ENCODE results near the gene IMP4.

The IMP4 gene

GRCh38 chr2:130357864-130358263 is 15.2 kb downstream of the IMP4 start:
- no peak for DNase-seq (ENCODE audit: low read depth, low spot score)

GRCh38 chr2:130358420-130359350 is 16.0 kb downstream of the IMP4 start:
- DNase-seq (ENCODE audit: low read depth, low spot score) = no peak

- DNase-seq (ENCODE audit: low read depth, low spot score) = no peak
Observed at GRCh38 chr2:130359466-130359865, 16.8 kb downstream of the IMP4 start.

- no peak for DNase-seq (ENCODE audit: low read depth, low spot score)
Observed at GRCh38 chr2:130363479-130363878, 20.8 kb downstream of the IMP4 start.

- no peak for DNase-seq (ENCODE audit: low read depth, low spot score)
Observed at GRCh38 chr2:130365075-130365474, 22.4 kb downstream of the IMP4 start.

- DNase-seq (ENCODE audit: low read depth, low spot score) = no peak
Observed at GRCh38 chr2:130365963-130366362, 23.3 kb downstream of the IMP4 start.

GRCh38 chr2:130366720-130367119 is 24.0 kb downstream of the IMP4 start:
- no peak for DNase-seq (ENCODE audit: low read depth, low spot score)

- DNase-seq (ENCODE audit: low read depth, low spot score) = no peak
Observed at GRCh38 chr2:130368786-130369185, 26.1 kb downstream of the IMP4 start.

GRCh38 chr2:130369311-130369964 is 26.7 kb downstream of the IMP4 start:
- DNase-seq (ENCODE audit: low read depth, low spot score) = no peak

GRCh38 chr2:130369965-130370341 is 27.3 kb downstream of the IMP4 start:
- no peak for DNase-seq (ENCODE audit: low read depth, low spot score)

- DNase-seq (ENCODE audit: low read depth, low spot score) = no peak
Observed at GRCh38 chr2:130370490-130370889, 27.8 kb downstream of the IMP4 start.

GRCh38 chr2:130371723-130372054 is 29.0 kb downstream of the IMP4 start:
- no peak for DNase-seq (ENCODE audit: low read depth, low spot score)

- DNase-seq (ENCODE audit: low read depth, low spot score) = peak; percentile 94
Observed at GRCh38 chr2:130372055-130372832, 29.5 kb downstream of the IMP4 start.

GRCh38 chr2:130372833-130373807 is 30.4 kb downstream of the IMP4 start:
- DNase-seq (ENCODE audit: low read depth, low spot score) = no peak

GRCh38 chr2:130373808-130374365 is 31.2 kb downstream of the IMP4 start:
- DNase-seq (ENCODE audit: low read depth, low spot score) = no peak

GRCh38 chr2:130374587-130375290 is 32.0 kb downstream of the IMP4 start:
- DNase-seq (ENCODE audit: low read depth, low spot score) = no peak

- DNase-seq (ENCODE audit: low read depth, low spot score) = no peak
Observed at GRCh38 chr2:130375291-130376266, 32.9 kb downstream of the IMP4 start.

GRCh38 chr2:130376433-130377293 is 34.0 kb downstream of the IMP4 start:
- no peak for DNase-seq (ENCODE audit: low read depth, low spot score)
